ENCODE measurements around the gene SGTA. TPM values are rescaled to one million over a fixed set of nuclear protein-coding genes. Genes with fewer than 3 reads are reported as not detected.

SGTA gene
- total and polyA plus RNA-seq, 2 of the 4 experiments (the other 2 are of a cell fraction): 17.4 to 72.9 TPM

- no peak overlapping the region for H3K14ac ChIP-seq (replicated peaks; ENCODE audit: low read depth, low read length)
- ATAC-seq (ENCODE audit: low read depth) (no peak), DNase-seq (no peak)
- peak; percentile 88 for TF ChIP-seq CEBPB (IDR thresholded peaks at IDR 0.05; ENCODE audit: low read depth, low read length)
- no peak for TF ChIP-seq CHD1 (IDR thresholded peaks at IDR 0.05; ENCODE audit: low read depth, low read length)
- no peak for TF ChIP-seq ELK1 (IDR thresholded peaks at IDR 0.05; ENCODE audit: borderline replicate concordance, low read depth, low read length)
- H3K23ac ChIP-seq (ENCODE audit: low read depth, low read length): no peak overlapping the region
- H4K91ac ChIP-seq (ENCODE audit: insufficient read depth, low read depth, low read length): no peak overlapping the region
- no peak overlapping the region for H3K9ac ChIP-seq (ENCODE audit: low read depth, low read length)
- in situ Hi-C loops (cut with MboI; ENCODE audit: low sequenced_read_pairs) (no loop called here), intact Hi-C loops (cut with micrococcal nuclease) (no loop called here), dilution Hi-C loops (cut with HindIII; ENCODE audit: low sequenced_read_pairs, unreplicated experiment) (no loop called here)
- H3K9me3 ChIP-seq (ENCODE audit: control insufficient read depth, insufficient read depth, low read length): no peaks in the 10 kb centered on the region; the same call in 1 of the 2 replicates
- H4K8ac ChIP-seq (ENCODE audit: low read depth in 2 of 2, low read length in 2 of 2): no peak overlapping the region
- ChIA-PET CTCF (no interaction called here), POLR2A (ENCODE audit: unreplicated experiment) (no interaction called here)
- H2BK15ac ChIP-seq (ENCODE audit: low read depth, low read length): no peak overlapping the region
- BruUV-seq (replicated peaks): no TSS peak
- no peak overlapping the region for H3K4me3 ChIP-seq (ENCODE audit: insufficient read depth, low read depth, low read length)
- peaks cover 29% of the 10 kb centered on the region for H3K36me3 ChIP-seq (ENCODE audit: control insufficient read depth, insufficient read depth, low read length)
- 0 out of 2 replicates have a peak, but pooled peaks cover 2% of the 10 kb centered on the region for H3K9me1 ChIP-seq (ENCODE audit: insufficient read depth, low read length)
- H3K79me1 ChIP-seq (ENCODE audit: low read depth in 1 of 2, low read length in 2 of 2): peaks cover 11 to 26% of the 10 kb centered on the region in 2 experiments; a peak in 3 of 4 replicates
- H4K20me1 ChIP-seq (ENCODE audit: insufficient read depth, low read length): no peaks in the 10 kb centered on the region; the same call in none of the 2 replicates
- no peak overlapping the region for H3K56ac ChIP-seq (ENCODE audit: extremely low read depth, insufficient read depth, low read length)
- WGBS, 2 experiments (ENCODE audit: extremely low coverage in 2 of 2, insufficient read length in 1 of 2): 100% methylated on average over 7 of the region's 15 CpGs; no CpG with 5 or more reads in 1 of the 2 experiments
- H3K18ac ChIP-seq (ENCODE audit: low read depth, low read length): no peak overlapping the region
- no peak overlapping the region for H2BK20ac ChIP-seq (ENCODE audit: low read depth, low read length)
- no peak overlapping the region for H2AK9ac ChIP-seq (replicated peaks; ENCODE audit: low read depth, low read length, poor library complexity)
- no peak overlapping the region for H2AFZ ChIP-seq (replicated peaks; ENCODE audit: low read length, poor library complexity)
- H3K4ac ChIP-seq (ENCODE audit: low read depth, low read length): no peak overlapping the region
- no peak overlapping the region for H2BK120ac ChIP-seq (ENCODE audit: low read depth, low read length)
- H3K27ac ChIP-seq (ENCODE audit: insufficient read depth, low read length): no peak overlapping the region
- no peaks in the 10 kb centered on the region for H3K27me3 ChIP-seq (ENCODE audit: control insufficient read depth, insufficient read depth, low read length)
- no peak overlapping the region for H4K5ac ChIP-seq (ENCODE audit: low read depth, low read length)
- no peak overlapping the region for H2AK5ac ChIP-seq (ENCODE audit: low read depth, low read length)
- H2BK5ac ChIP-seq (ENCODE audit: low read depth, low read length, poor library complexity, severe bottlenecking): no peak overlapping the region
- H3K4me2 ChIP-seq (ENCODE audit: low read depth, low read length): no peak overlapping the region
- H3K4me1 ChIP-seq (ENCODE audit: control insufficient read depth, insufficient read depth, low read length): no peaks in the 10 kb centered on the region; the same call in 1 of the 2 replicates
Observed at GRCh38 chr19:2736550-2737190, 46.4 kb downstream of the SGTA start.

Measured in IMR-90 (cell line).